T-helper 17 cell (primary cell): ENCODE results near the gene FGF6. TPM values are rescaled to one million over a fixed set of nuclear protein-coding genes. Genes with fewer than 3 reads are reported as not detected.
"Not testable (repeated sequence)": the region's sequence is repeated elsewhere in the genome, so short reads cannot be mapped to it uniquely, and the experiment has no call there.

Source experiments
- ATAC-seq: fragments of 150-1000 bp; cut with Tn5 transposase; 2 replicates; pipeline ENCODE4 v1.10.0; 2021; ENCODE audit warnings: mild to moderate bottlenecking, moderate library complexity
- DNase-seq, 3 donors: peaks; one replicate each; pipeline versions ENCODE4 v3.0.0 to v3.0.0-alpha.2; 2020 to 2021
- H3K9me3 ChIP-seq: one replicate; pipeline ENCODE4 v1.7.0; 2013; ENCODE audit warnings: low read length, mild to moderate bottlenecking; ENCODE audit not compliant: control insufficient read depth, poor library complexity, severe bottlenecking
- H3K27ac Mint-ChIP-seq: one replicate; pipeline ENCODE4 v1.8.0; 2022; ENCODE audit warnings: mild to moderate bottlenecking, moderate library complexity, mixed read lengths
- H3K27me3 Mint-ChIP-seq: one replicate; pipeline ENCODE4 v1.8.0; 2022; ENCODE audit warnings: mixed read lengths
- H3K36me3 Mint-ChIP-seq: one replicate; pipeline ENCODE4 v1.8.0; 2022; ENCODE audit warnings: low read depth, mixed read lengths
- H3K4me1 Mint-ChIP-seq: one replicate; pipeline ENCODE4 v1.8.0; 2022; ENCODE audit warnings: mild to moderate bottlenecking, mixed read lengths
- H3K4me3 Mint-ChIP-seq: one replicate; pipeline ENCODE4 v1.8.0; 2022; ENCODE audit warnings: mild to moderate bottlenecking, moderate library complexity, mixed read lengths
- total RNA-seq, 4 donors: library from RNA in 2 of 4; stranded (reverse) in 2 of 4; gene quantifications; one replicate each; pipeline ENCODE4 v1.2.3 and lab custom pipeline; 2022 to 2026

Gene FGF6
- total RNA-seq, 2 donors from 2014 or later: not detected

GRCh38 chr12:4422985-4423384 lies 22.6 kb downstream of the FGF6 start:
- H3K4me1 Mint-ChIP-seq: peaks cover 4% of the 10 kb centered on the region

GRCh38 chr12:4421590-4422031 lies 24.0 kb downstream of the FGF6 start:
- no peaks in the 10 kb centered on the region for H3K36me3 Mint-ChIP-seq
- H3K4me3 Mint-ChIP-seq: no peak overlapping the region
- ATAC-seq: peak; percentile 54
- H3K27ac Mint-ChIP-seq: peak overlapping the region; percentile 75
- H3K9me3 ChIP-seq: no peaks in the 10 kb centered on the region
- peaks cover 4% of the 10 kb centered on the region for H3K4me1 Mint-ChIP-seq
- peaks cover 20% of the 10 kb centered on the region for H3K27me3 Mint-ChIP-seq
- DNase-seq: no peak

More at GRCh38 chr12:4422985-4423384, 22.6 kb downstream of the FGF6 start:
- Mint-ChIP-seq H3K27ac (no peak overlapping the region), H3K36me3 (no peaks in the 10 kb centered on the region), H3K27me3 (peaks cover 9% of the 10 kb centered on the region), H3K4me3 (no peak overlapping the region)
- ATAC-seq (no peak), DNase-seq (no peak)
- H3K9me3 ChIP-seq: no peaks in the 10 kb centered on the region

DNA sequence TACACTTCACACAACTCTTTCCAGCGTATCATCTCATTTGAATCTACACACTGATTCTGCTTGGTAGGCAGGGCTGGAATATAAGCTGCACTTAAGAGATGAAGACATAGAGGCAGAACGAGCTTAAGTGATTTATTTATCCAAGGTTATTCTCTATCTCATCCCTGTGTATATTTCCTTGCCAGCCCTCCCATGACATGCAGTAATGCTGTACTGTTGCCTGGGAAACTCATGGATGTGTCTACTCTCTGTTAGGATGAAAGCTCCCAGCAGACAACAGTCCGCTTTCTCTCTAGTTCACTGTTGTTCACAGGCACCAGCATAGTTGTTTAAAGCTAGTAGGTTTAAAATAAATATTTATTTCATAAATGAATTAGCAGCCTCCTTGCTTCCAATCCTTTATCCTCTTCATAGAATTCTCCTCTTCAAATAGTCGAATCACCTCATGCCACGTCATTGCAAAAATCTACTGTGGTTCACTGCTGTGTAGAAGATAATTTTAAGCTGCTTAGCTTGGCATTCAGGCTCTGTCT lies 25.4 kb downstream of the FGF6 start:
- DNase-seq: no peak
- no peak for ATAC-seq
- H3K4me1 Mint-ChIP-seq: peaks cover 9% of the 10 kb centered on the region

DNA sequence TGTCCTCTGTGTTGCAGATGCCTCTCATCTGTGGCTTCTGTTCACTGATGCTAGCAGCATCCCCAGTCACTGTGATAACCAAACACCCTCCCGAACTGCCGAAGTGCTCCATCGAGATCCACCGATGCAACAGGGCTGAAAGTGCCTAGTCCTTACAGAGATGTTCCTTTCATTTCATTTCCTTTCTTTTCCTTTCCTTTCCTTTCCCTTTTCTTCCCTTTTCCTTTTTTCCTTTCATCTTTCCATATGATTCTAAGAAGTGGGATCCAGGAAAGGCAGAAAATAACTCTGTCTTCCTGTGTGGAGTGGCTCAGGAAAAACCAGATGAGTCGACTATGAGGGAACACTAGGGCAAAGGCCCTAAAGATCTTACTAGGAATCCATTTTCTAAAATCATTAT lies 26.7 kb downstream of the FGF6 start:
- Mint-ChIP-seq H3K27ac (no peak overlapping the region), H3K4me3 (no peak overlapping the region), H3K27me3 (peaks cover 36% of the 10 kb centered on the region), H3K4me1 (peaks cover 11% of the 10 kb centered on the region), H3K36me3 (peaks cover 2% of the 10 kb centered on the region)
- DNase-seq (no peak), ATAC-seq (no peak)
- H3K9me3 ChIP-seq: no peaks in the 10 kb centered on the region

More for the DNA sequence above, 25.4 kb downstream of the FGF6 start:
- H3K9me3 ChIP-seq: no peaks in the 10 kb centered on the region
- peaks cover 2% of the 10 kb centered on the region for H3K36me3 Mint-ChIP-seq
- H3K4me3 Mint-ChIP-seq: no peak overlapping the region
- H3K27me3 Mint-ChIP-seq: peaks cover 32% of the 10 kb centered on the region
- H3K27ac Mint-ChIP-seq: no peak overlapping the region

- DNase-seq (no peak), ATAC-seq (no peak)
- peaks cover 11% of the 10 kb centered on the region for H3K4me1 Mint-ChIP-seq
- no peak overlapping the region for H3K4me3 Mint-ChIP-seq
- H3K27ac Mint-ChIP-seq: no peak overlapping the region
- H3K9me3 ChIP-seq: no peaks in the 10 kb centered on the region
- peaks cover 2% of the 10 kb centered on the region for H3K36me3 Mint-ChIP-seq
- H3K27me3 Mint-ChIP-seq: peaks cover 36% of the 10 kb centered on the region
These were observed 27.7 kb downstream of the FGF6 start for GRCh38 chr12:4417936-4418335.

- H3K4me1 Mint-ChIP-seq: peaks cover 11% of the 10 kb centered on the region
- no peak for ATAC-seq
- DNase-seq: no peak
- H3K27ac Mint-ChIP-seq: no peak overlapping the region
- peaks cover 39% of the 10 kb centered on the region for H3K27me3 Mint-ChIP-seq
- no peaks in the 10 kb centered on the region for H3K9me3 ChIP-seq
- H3K36me3 Mint-ChIP-seq: peaks cover 2% of the 10 kb centered on the region
- H3K4me3 Mint-ChIP-seq: no peak overlapping the region
These were observed 28.2 kb downstream of the FGF6 start for GRCh38 chr12:4417455-4417854.

- peaks cover 7% of the 10 kb centered on the region for H3K4me1 Mint-ChIP-seq
- ATAC-seq: no peak
- H3K27ac Mint-ChIP-seq: no peak overlapping the region
- no peaks in the 10 kb centered on the region for H3K9me3 ChIP-seq
- H3K27me3 Mint-ChIP-seq: peaks cover 50% of the 10 kb centered on the region
- no peak overlapping the region for H3K4me3 Mint-ChIP-seq
- peaks cover 2% of the 10 kb centered on the region for H3K36me3 Mint-ChIP-seq
- DNase-seq: no peak
These were observed 29.3 kb downstream of the FGF6 start for GRCh38 chr12:4416276-4416675.

- Mint-ChIP-seq H3K27ac (no peak overlapping the region), H3K36me3 (peaks cover 2% of the 10 kb centered on the region), H3K27me3 (peaks cover 49% of the 10 kb centered on the region), H3K4me3 (no peak overlapping the region), H3K4me1 (peaks cover 7% of the 10 kb centered on the region)
- no peak for ATAC-seq
- no peak for DNase-seq
- H3K9me3 ChIP-seq: no peaks in the 10 kb centered on the region
These were observed 33.1 kb downstream of the FGF6 start for GRCh38 chr12:4412465-4412864.

- ATAC-seq: no peak
These were observed 33.6 kb downstream of the FGF6 start for GRCh38 chr12:4412056-4412455.

DNA sequence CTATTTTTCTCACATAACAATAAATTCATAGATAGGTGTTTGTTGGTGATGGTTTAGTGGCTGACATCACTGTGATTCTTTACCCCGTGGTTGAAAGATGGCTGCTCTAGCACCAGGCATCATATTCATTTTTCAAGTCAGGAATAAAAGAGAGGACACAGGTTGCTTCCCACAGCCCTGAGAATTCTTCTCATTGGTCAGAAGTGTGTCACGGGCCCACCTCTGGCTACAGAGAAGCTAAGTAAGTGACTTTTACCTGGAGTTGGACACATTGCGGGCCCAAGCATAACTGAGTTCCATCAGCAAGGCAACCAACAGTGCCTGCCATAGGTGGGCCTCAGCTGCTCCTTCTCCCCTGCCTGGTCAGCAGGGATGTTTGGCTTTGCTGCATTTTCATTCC lies 38.5 kb downstream of the FGF6 start:
- H3K9me3 ChIP-seq: no peaks in the 10 kb centered on the region
- Mint-ChIP-seq H3K36me3 (no peaks in the 10 kb centered on the region), H3K27ac (no peak overlapping the region), H3K27me3 (peaks cover 30% of the 10 kb centered on the region), H3K4me1 (no peaks in the 10 kb centered on the region), H3K4me3 (no peak overlapping the region)
- ATAC-seq (no peak), DNase-seq (no peak)

More at GRCh38 chr12:4412056-4412455, 33.6 kb downstream of the FGF6 start:
- Mint-ChIP-seq H3K27me3 (peaks cover 45% of the 10 kb centered on the region), H3K4me1 (peaks cover 7% of the 10 kb centered on the region), H3K36me3 (peaks cover 2% of the 10 kb centered on the region), H3K4me3 (no peak overlapping the region), H3K27ac (no peak overlapping the region)
- H3K9me3 ChIP-seq: no peaks in the 10 kb centered on the region
- DNase-seq: no peak

GRCh38 chr12:4404877-4405637 lies 40.6 kb downstream of the FGF6 start:
- H3K27ac Mint-ChIP-seq: peak overlapping the region; percentile 10
- not testable (repeated sequence) for H3K9me3 ChIP-seq, H3K4me1 Mint-ChIP-seq, ATAC-seq, H3K36me3 Mint-ChIP-seq, H3K4me3 Mint-ChIP-seq, DNase-seq
- peaks cover 31% of the 10 kb centered on the region for H3K27me3 Mint-ChIP-seq

DNA sequence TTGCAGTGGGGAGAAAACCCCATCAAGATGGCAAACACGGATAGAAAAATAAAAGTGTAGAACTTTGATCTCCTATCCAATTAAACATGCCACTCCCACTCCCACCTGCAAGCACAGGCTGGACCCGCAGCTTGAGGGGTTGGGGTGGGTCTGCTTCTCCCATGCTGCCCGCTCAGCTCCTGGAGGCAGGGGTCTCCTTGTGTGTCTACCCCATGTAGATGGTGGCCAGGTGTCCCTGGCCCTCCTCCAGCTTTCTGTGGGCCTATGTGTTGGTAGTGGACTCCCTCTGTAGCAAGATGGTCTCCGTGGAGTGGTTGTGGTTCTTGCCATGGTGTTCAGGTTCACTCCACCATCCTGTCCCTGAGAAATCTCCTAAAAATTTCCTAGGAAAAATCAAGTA lies 42.6 kb downstream of the FGF6 start:
- DNase-seq (no peak), ATAC-seq (no peak)
- no peaks in the 10 kb centered on the region for H3K9me3 ChIP-seq
- Mint-ChIP-seq H3K4me3 (no peak overlapping the region), H3K27ac (no peak overlapping the region), H3K27me3 (peaks cover 31% of the 10 kb centered on the region), H3K36me3 (peaks cover 6% of the 10 kb centered on the region), H3K4me1 (no peaks in the 10 kb centered on the region)

DNA sequence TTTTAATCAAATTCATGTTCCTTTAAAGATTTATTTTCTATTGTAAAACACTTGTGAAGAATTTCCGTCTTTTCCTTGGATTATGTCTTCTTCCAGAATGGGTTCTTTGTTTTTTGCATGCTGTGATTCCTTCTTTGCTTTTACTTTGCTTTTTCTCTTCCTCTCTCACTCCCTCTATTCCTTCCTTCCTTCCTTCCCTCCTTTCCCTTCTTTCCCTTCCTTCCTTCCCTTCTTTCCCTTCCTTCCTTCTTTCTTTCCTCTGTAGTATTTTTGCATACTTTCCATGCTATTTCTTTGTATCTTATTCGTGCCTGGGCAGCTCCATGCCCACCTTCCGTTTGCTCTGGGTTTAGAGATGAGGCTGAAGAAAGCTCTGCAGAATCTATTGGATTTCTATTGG lies 44.5 kb downstream of the FGF6 start:
- no peak overlapping the region for H3K27ac Mint-ChIP-seq
- no peak overlapping the region for H3K4me3 Mint-ChIP-seq

DNA sequence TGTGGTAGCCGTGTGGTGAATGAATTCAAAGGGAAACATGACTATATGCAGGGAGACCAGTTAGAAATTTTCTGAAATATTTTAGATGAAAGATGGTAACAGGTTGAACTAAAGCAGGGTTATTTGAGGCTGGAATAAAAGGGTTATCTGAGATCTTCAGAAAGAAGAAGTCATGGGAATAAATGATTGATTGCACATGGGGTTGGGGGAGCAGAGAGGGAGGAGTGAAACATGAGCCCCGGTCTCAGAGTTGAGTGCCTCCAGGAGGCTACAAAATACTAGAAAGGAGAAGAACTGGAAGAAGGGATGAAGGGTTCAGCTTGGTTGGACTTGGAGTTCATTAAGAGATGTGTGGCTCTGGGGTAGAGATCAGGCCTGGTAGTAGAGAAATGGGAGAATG lies 49.8 kb downstream of the FGF6 start:
- DNase-seq: no peak
- no peak overlapping the region for H3K27ac Mint-ChIP-seq
- H3K36me3 Mint-ChIP-seq: peaks cover under 1% of the 10 kb centered on the region
- no peak for ATAC-seq
- peaks cover 5% of the 10 kb centered on the region for H3K4me1 Mint-ChIP-seq
- H3K27me3 Mint-ChIP-seq: peaks cover 49% of the 10 kb centered on the region
- no peak overlapping the region for H3K4me3 Mint-ChIP-seq
- no peaks in the 10 kb centered on the region for H3K9me3 ChIP-seq

More for the DNA sequence above, 44.5 kb downstream of the FGF6 start:
- Mint-ChIP-seq H3K4me1 (peaks cover under 1% of the 10 kb centered on the region), H3K27me3 (peaks cover 33% of the 10 kb centered on the region), H3K36me3 (peaks cover 6% of the 10 kb centered on the region)
- no peaks in the 10 kb centered on the region for H3K9me3 ChIP-seq
- no peak for DNase-seq
- ATAC-seq: no peak
